ENCODE data around the gene PAH.

GRCh38 chr12:102939059-102939458 lies 22.0 kb upstream of the PAH start:
- TF ChIP-seq TSHZ2 (CRISPR knock-in tag; IDR thresholded peaks at IDR 0.05) (no peak), RARB (CRISPR knock-in tag; IDR thresholded peaks at IDR 0.05) (no peak), ZFP3 (CRISPR knock-in tag; IDR thresholded peaks at IDR 0.05) (no peak), TCF4 (CRISPR knock-in tag; IDR thresholded peaks at IDR 0.05; ENCODE audit: borderline replicate concordance) (no peak), ZNF565 (CRISPR knock-in tag; conservative IDR thresholded peaks at IDR 0.05; ENCODE audit: low read depth) (no peak), TOX (CRISPR knock-in tag; IDR thresholded peaks at IDR 0.05; ENCODE audit: borderline replicate concordance) (no peak), ZNF70 (CRISPR knock-in tag; IDR thresholded peaks at IDR 0.05) (no peak), PPARA (CRISPR knock-in tag; IDR thresholded peaks at IDR 0.05; ENCODE audit: borderline replicate concordance) (no peak), ISL1 (CRISPR knock-in tag; IDR thresholded peaks at IDR 0.05) (no peak), OSR1 (CRISPR knock-in tag; IDR thresholded peaks at IDR 0.05) (no peak), ARNTL (CRISPR knock-in tag; IDR thresholded peaks at IDR 0.05; ENCODE audit: borderline replicate concordance, low read depth) (no peak), PATZ1 (CRISPR knock-in tag; IDR thresholded peaks at IDR 0.05; ENCODE audit: borderline replicate concordance) (no peak), ZFP30 (CRISPR knock-in tag; IDR thresholded peaks at IDR 0.05) (no peak)
